A172 (cell line): ENCODE results near the gene RAB11FIP3. TPM values are rescaled to one million over a fixed set of nuclear protein-coding genes. Genes with fewer than 3 reads are reported as not detected.
"Not testable (repeated sequence)": the region's sequence is repeated elsewhere in the genome, so short reads cannot be mapped to it uniquely, and the experiment has no call there.

Experiments used
- DNase-seq: peaks from one replicate; pipeline ENCODE4 v3.0.0-alpha.2; 2015; ENCODE audit warnings: low spot score
- total RNA-seq: library from RNA; depleted of rRNA; stranded (reverse); fragments of >200 nt; shearing (Covaris generic); gene quantifications from 2 replicates; pipeline ENCODE4 v1.2.3, GENCODE V29; 2014

Gene RAB11FIP3
- total RNA-seq, 1 experiment from 2014 or later = 22.0 TPM

- DNase-seq = no peak
Measured at GRCh38 chr16:392450-393030, 32.9 kb upstream of the RAB11FIP3 start.

GRCh38 chr16:396199-396598 is 29.2 kb upstream of the RAB11FIP3 start:
- DNase-seq = no peak

- DNase-seq = peak; percentile 42
Measured at GRCh38 chr16:396605-397004, 28.8 kb upstream of the RAB11FIP3 start.

- DNase-seq = no peak
Measured at GRCh38 chr16:397135-397661, 28.3 kb upstream of the RAB11FIP3 start, which contains the start of gene NME4. Gene NME4, plus strand, starts transcription at chr16:397199. Its CDS starts 24 bp downstream, at chr16:397223.

GRCh38 chr16:397736-398332 is 27.6 kb upstream of the RAB11FIP3 start:
- DNase-seq = no peak

GRCh38 chr16:398561-399339 is 26.7 kb upstream of the RAB11FIP3 start:
- no peak for DNase-seq

- no peak for DNase-seq
Measured at GRCh38 chr16:399340-400019, 26.0 kb upstream of the RAB11FIP3 start.

GRCh38 chr16:400061-400591 is 25.3 kb upstream of the RAB11FIP3 start:
- DNase-seq = no peak

GRCh38 chr16:401468-402348 is 23.7 kb upstream of the RAB11FIP3 start, which contains the start of gene DECR2:
Gene DECR2, plus strand, starts transcription at chr16:401885. Its CDS starts 79 bp downstream, at chr16:401964.
- DNase-seq = peak; percentile 75

- DNase-seq = no peak
Measured at GRCh38 chr16:404971-405486, 20.4 kb upstream of the RAB11FIP3 start.

- DNase-seq = no peak
Measured at GRCh38 chr16:405548-406506, 19.6 kb upstream of the RAB11FIP3 start.

- no peak for DNase-seq
Measured at GRCh38 chr16:407253-407652, 18.2 kb upstream of the RAB11FIP3 start.

GRCh38 chr16:410516-411178 is 14.8 kb upstream of the RAB11FIP3 start:
- DNase-seq = no peak

GRCh38 chr16:411576-412265 is 13.7 kb upstream of the RAB11FIP3 start:
- DNase-seq = no peak

- no peak for DNase-seq
Measured at GRCh38 chr16:414395-415169, 10.9 kb upstream of the RAB11FIP3 start.

GRCh38 chr16:415170-415498 is 10.3 kb upstream of the RAB11FIP3 start:
- not testable (repeated sequence) for DNase-seq

GRCh38 chr16:422179-422578 is 3.3 kb upstream of the RAB11FIP3 start:
- DNase-seq = not testable (repeated sequence)
